GM23248 (cell line): Measurements from ENCODE around the gene CAPN7. TPM values are rescaled to one million over a fixed set of nuclear protein-coding genes. Genes with fewer than 3 reads are reported as not detected.

Experiments
- DNase-seq: peaks from one replicate; pipeline ENCODE4 v3.0.0-alpha.2; 2015
- H2AFZ ChIP-seq: fragments of 200-600 bp; sonication (generic); 2 replicates; pipeline ENCODE4 v1.6.1; 2016; ENCODE audit warnings: antibody characterized with exemption
- H3F3A ChIP-seq: fragments of 200-600 bp; sonication (generic); 2 replicates; pipeline ENCODE4 v1.6.1; 2016; ENCODE audit warnings: mild to moderate bottlenecking, antibody characterized with exemption, mixed run types; ENCODE audit not compliant: insufficient read depth
- H3K27ac ChIP-seq: fragments of 200-600 bp; sonication (generic); 2 replicates; pipeline ENCODE4 v1.5.1; 2016; ENCODE audit warnings: mild to moderate bottlenecking
- H3K27me3 ChIP-seq: fragments of 200-600 bp; sonication (generic); replicated peaks from 2 replicates; pipeline ENCODE4 v1.6.1; 2016; ENCODE audit warnings: mild to moderate bottlenecking; ENCODE audit not compliant: insufficient read depth
- H3K36me3 ChIP-seq: fragments of 200-600 bp; sonication (generic); 2 replicates; pipeline ENCODE4 v1.6.1; 2016; ENCODE audit warnings: low read depth, mild to moderate bottlenecking
- H3K4me1 ChIP-seq: fragments of 200-600 bp; sonication (generic); 2 replicates; pipeline ENCODE4 v1.6.1; 2016; ENCODE audit warnings: mild to moderate bottlenecking; ENCODE audit not compliant: insufficient read depth
- H3K4me2 ChIP-seq: fragments of 200-600 bp; sonication (generic); one replicate; pipeline ENCODE4 v1.6.1; 2016; ENCODE audit warnings: mild to moderate bottlenecking; ENCODE audit not compliant: unreplicated experiment
- H3K4me3 ChIP-seq: fragments of 200-600 bp; sonication (generic); 2 replicates; pipeline ENCODE4 v1.5.1; 2016; ENCODE audit warnings: mild to moderate bottlenecking
- H3K79me2 ChIP-seq: fragments of 200-600 bp; sonication (generic); 2 replicates; pipeline ENCODE4 v1.6.1; 2016; ENCODE audit warnings: mild to moderate bottlenecking; ENCODE audit not compliant: insufficient read depth
- H3K9ac ChIP-seq: fragments of 200-600 bp; sonication (generic); 2 replicates; pipeline ENCODE4 v1.6.1; 2016; ENCODE audit warnings: mild to moderate bottlenecking
- H3K9me2 ChIP-seq: fragments of 200-600 bp; sonication (generic); 2 replicates; pipeline ENCODE4 v1.6.1; 2016; ENCODE audit warnings: mixed run types, mild to moderate bottlenecking, moderate library complexity; ENCODE audit not compliant: insufficient read depth
- H3K9me3 ChIP-seq: fragments of 200-600 bp; sonication (generic); one replicate; pipeline ENCODE4 v1.6.1; 2017; ENCODE audit warnings: low read depth
- H4K20me1 ChIP-seq: fragments of 200-600 bp; sonication (generic); 2 replicates; pipeline ENCODE4 v1.6.0; 2016; ENCODE audit not compliant: insufficient read depth
- EZH2 ChIP-seq: fragments of 200-600 bp; sonication (generic); IDR thresholded peaks from 2 replicates; pipeline ENCODE4 v1.6.1; 2018; ENCODE audit warnings: antibody characterized with exemption, mild to moderate bottlenecking; ENCODE audit not compliant: insufficient read depth, poor library complexity, severe bottlenecking
- EZH2phosphoT487 ChIP-seq: fragments of 200-600 bp; sonication (generic); IDR thresholded peaks from 2 replicates; pipeline ENCODE4 v1.6.1; 2018; ENCODE audit warnings: antibody characterized with exemption, moderate library complexity, mild to moderate bottlenecking, low read depth; ENCODE audit not compliant: insufficient read depth
- WGBS, 2 experiments: methylation state at CpG; one replicate each; pipeline ENCODE4 v1.1.6; 2015 to 2017; ENCODE audit warnings: low lambda C conversion rate in 2 of 2, low coverage in 1 of 2; ENCODE audit errors: missing lambda C conversion rate in 2 of 2; 5-methylcytosine and 5-hydroxymethylcytosine counted together
- in situ Hi-C: fragments of 300-500 bp; cut with MboI; formaldehyde crosslinking; loops from 2 replicates; pipeline ENCODE4 v1.15.0; 2020
- polyA plus RNA-seq: library from polyadenylated mRNA; unstranded; fragments of >200 nt; fragmentation: Nextera tagmentation; extraction: Ambion mirVana; gene quantifications from 2 replicates; pipeline ENCODE4 v1.2.1, GENCODE V29; 2016
- total RNA-seq: library from RNA; depleted of rRNA; stranded (reverse); fragments of >200 nt; shearing (Covaris generic); gene quantifications from 2 replicates; pipeline ENCODE4 v1.2.3, GENCODE V29; 2014

Gene CAPN7
- total and polyA plus RNA-seq, 2 experiments from 2014 or later, result 21.3 to 38.3 TPM

DNA sequence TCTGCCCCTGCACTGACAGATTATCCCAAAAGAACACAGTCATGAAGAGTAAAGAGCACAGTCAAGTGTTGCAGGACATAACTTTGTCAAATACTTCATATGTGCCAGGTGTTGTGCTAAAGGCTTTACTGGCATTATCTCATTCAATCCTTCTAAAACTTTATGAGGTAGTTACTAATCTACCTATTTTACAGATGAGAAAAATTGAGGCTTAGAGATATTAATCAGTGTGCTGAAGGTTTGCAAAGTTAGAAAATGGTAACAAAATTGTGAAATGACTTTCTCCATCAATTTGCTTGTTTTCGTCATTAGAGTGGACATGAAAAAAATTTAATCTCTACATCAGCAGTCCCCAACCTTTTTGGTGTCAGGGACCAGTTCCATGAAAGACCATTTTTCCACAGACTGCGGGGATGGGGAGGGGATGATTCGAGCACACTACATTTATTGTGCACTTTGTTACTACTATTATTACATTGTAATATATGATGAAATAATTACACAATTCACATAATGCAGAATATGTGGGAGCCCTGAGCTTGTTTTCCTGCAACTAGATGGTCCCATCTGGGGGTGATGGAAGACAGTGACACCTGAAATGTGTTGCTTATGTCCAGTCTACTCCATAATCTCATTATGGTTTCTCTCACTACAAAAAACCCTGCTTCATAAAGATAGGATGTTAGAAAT lies 8.6 kb upstream of the CAPN7 start:
- 80 to 82% methylated on average over 3 of the region's 3 CpGs for WGBS, 2 experiments

DNA sequence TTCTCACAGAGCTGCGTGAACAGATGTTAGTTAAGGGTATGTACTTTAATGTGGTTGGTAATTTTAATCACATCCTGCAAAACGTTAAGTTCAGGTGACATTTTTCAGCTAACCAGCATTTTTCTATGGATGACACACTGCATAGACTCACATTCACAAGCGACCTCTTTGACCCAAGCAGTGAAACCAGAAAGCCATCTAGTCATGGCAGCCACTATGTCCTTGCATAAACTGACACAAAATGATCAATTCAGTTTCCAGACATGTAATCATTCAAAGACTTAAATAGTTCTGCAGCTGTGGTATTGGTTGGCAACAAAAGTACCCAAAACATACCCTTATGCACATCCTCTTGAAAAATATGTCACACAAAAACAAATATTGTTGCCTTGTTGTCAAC lies 7.4 kb upstream of the CAPN7 start:
- H3K4me3 ChIP-seq, result no peak overlapping the region
- no peaks in the 10 kb centered on the region for H4K20me1 ChIP-seq
- no peak overlapping the region for H3K4me2 ChIP-seq
- no peaks in the 10 kb centered on the region for H3K9me2 ChIP-seq
- 32 to 36% methylated on average over 3 of the region's 3 CpGs for WGBS, 2 experiments
- H3K36me3 ChIP-seq, result no peaks in the 10 kb centered on the region
- no peaks in the 10 kb centered on the region; the same call in 1 of the 2 replicates for H3K4me1 ChIP-seq
- TF ChIP-seq EZH2, result no peak
- no peak for TF ChIP-seq EZH2phosphoT487
- DNase-seq, result no peak
- in situ Hi-C loops, result no loop called here
- H2AFZ ChIP-seq, result no peak overlapping the region
- no peaks in the 10 kb centered on the region for H3K79me2 ChIP-seq
- H3K9me3 ChIP-seq, result no peaks in the 10 kb centered on the region
- H3F3A ChIP-seq, result no peaks in the 10 kb centered on the region
- peaks cover 24% of the 10 kb centered on the region; the same call in 1 of the 2 replicates for H3K27me3 ChIP-seq
- no peak overlapping the region for H3K27ac ChIP-seq
- H3K9ac ChIP-seq, result no peak overlapping the region

More for the DNA sequence above, 8.6 kb upstream of the CAPN7 start:
- Histone ChIP-seq H3K4me1 (no peaks in the 10 kb centered on the region), H3K27me3 (peaks cover 28% of the 10 kb centered on the region; the same call in 1 of the 2 replicates), H3K9me2 (no peaks in the 10 kb centered on the region), H3K9me3 (no peaks in the 10 kb centered on the region), H3K4me2 (no peak overlapping the region), H3F3A (no peaks in the 10 kb centered on the region), H3K79me2 (no peaks in the 10 kb centered on the region), H3K36me3 (no peaks in the 10 kb centered on the region), H3K27ac (no peak overlapping the region), H4K20me1 (no peaks in the 10 kb centered on the region), H3K9ac (no peak overlapping the region), H3K4me3 (no peak overlapping the region), H2AFZ (no peak overlapping the region)
- no peak for DNase-seq
- TF ChIP-seq EZH2 (no peak), EZH2phosphoT487 (no peak)
- in situ Hi-C loops, result no loop called here

DNA sequence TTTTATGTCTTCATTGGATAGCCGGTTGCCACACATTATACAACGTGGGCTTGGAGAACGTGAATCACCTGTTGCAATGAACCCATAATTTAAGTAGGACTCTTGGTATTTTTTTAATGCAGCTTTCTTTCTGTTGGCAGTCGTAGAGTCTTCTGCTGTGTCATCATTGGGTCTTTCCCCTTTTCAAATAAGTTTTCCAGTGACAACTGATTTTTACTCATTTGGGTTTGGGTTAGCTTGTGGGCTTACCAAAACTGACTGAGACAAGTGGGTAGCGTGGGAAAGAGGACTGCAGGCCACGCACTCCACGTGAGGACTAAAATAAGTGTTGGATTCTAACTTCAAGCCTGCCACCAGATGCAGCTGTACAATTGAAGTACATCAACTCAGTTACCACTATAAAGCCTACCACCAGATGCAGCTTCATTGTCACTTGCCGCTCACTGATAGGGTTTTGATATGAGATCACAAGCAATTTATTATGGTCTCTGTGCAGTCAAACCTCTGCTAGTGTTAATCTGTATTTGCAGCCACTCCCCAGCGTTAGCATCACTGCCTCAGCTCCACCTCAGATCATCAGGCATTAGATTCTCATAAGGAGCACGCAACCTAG lies 6.4 kb upstream of the CAPN7 start:
- 72 to 74% methylated on average over 10 of the region's 10 CpGs for WGBS, 2 experiments
- in situ Hi-C loops, result no loop called here

DNA sequence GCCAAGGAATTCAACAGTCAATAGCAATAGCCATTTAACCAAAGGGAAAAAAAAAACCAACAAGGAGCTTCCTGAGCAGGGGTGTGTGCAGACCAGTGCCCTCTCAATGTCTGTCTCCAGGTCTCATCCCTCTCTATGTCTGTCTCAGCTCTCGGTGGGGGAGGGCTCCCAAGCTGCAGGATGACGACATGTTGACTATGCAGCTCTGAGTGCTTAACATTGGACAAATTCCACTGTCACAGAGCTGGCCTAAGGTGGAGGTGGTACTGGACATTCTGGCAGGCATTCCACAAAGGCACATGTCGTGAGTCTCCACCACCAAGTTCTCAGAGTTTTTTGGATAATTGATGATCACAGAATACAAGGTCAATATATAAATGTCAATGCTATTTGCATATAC lies 2.0 kb upstream of the CAPN7 start:
- Histone ChIP-seq H3K27me3 (no peaks in the 10 kb centered on the region), H3K79me2 (peaks cover 26% of the 10 kb centered on the region), H3K9me2 (no peaks in the 10 kb centered on the region), H3K36me3 (0 out of 2 replicates have a peak, but pooled peaks cover under 1% of the 10 kb centered on the region), H3K9ac (no peak overlapping the region), H3K27ac (no peak overlapping the region), H2AFZ (no peak overlapping the region), H3K4me3 (no peak overlapping the region), H3K4me2 (no peak overlapping the region), H4K20me1 (no peaks in the 10 kb centered on the region), H3K4me1 (peaks cover 22% of the 10 kb centered on the region), H3F3A (peaks cover 24% of the 10 kb centered on the region; the same call in 1 of the 2 replicates), H3K9me3 (no peaks in the 10 kb centered on the region)
- in situ Hi-C loops, result no loop called here
- WGBS, 2 experiments, result 30 to 34% methylated on average over 3 of the region's 3 CpGs
- DNase-seq, result peak; percentile 75
- TF ChIP-seq EZH2 (no peak), EZH2phosphoT487 (no peak)

More for the DNA sequence above, 6.4 kb upstream of the CAPN7 start:
- Histone ChIP-seq H3K4me2 (no peak overlapping the region), H3K36me3 (no peaks in the 10 kb centered on the region), H3K79me2 (no peaks in the 10 kb centered on the region), H3K27ac (no peak overlapping the region), H3K9me3 (no peaks in the 10 kb centered on the region), H3F3A (peaks cover 8% of the 10 kb centered on the region; the same call in 1 of the 2 replicates), H3K9ac (no peak overlapping the region), H3K27me3 (0 out of 2 replicates have a peak, but pooled peaks cover 15% of the 10 kb centered on the region), H3K4me3 (no peak overlapping the region), H2AFZ (no peak overlapping the region), H3K9me2 (no peaks in the 10 kb centered on the region), H4K20me1 (no peaks in the 10 kb centered on the region), H3K4me1 (peaks cover 5% of the 10 kb centered on the region)
- no peak for DNase-seq
- TF ChIP-seq EZH2phosphoT487 (no peak), EZH2 (no peak)
